DLD1 (cell line): Measurements from ENCODE around the gene ATG9B.
"Not testable (repeated sequence)": the region's sequence is repeated elsewhere in the genome, so short reads cannot be mapped to it uniquely, and the experiment has no call there.

ENCODE experiments used
- in situ Hi-C: cut with HindIII; loops from 2 replicates; pipeline ENCODE4 v1.10.0; 2017; ENCODE audit warnings: low sequenced_read_pairs

Gene ATG9B

DNA sequence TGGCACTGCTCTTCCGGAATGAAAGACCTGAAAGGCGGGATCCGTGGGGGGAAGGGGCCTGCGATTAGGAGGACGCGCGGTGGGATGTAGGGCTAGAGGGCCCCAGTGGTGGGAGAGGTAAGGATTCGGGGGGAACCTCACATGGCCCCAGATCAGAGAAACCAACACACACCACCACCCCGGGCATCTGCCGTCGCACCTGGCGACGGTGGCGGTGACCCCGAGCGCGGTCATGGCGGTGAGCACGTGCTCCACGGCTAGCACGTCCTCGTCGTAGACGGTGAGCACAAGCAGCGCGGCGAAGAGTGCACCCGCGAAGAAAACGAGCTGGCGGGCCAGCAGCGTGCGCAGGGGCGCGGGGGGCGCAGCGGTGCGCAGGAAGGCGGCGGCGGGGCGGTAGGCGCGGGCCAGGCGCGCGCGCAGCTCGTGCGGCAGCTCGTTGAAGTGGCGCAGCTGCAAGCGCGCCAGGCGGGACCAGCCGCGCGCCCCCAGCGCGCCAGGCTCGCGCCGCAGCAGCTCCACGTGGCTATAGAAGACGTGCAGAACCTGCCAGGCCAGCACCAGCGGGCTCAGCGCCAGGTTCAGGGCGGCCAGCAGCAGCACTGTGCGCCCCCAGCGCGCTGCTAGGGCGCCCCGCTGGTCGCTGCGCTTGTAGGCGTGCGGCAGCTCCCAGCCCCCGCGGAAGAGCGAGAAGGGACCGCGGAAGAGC lies 5.7 kb downstream of the ATG9B start:
- in situ Hi-C loops = no loop called here

DNA sequence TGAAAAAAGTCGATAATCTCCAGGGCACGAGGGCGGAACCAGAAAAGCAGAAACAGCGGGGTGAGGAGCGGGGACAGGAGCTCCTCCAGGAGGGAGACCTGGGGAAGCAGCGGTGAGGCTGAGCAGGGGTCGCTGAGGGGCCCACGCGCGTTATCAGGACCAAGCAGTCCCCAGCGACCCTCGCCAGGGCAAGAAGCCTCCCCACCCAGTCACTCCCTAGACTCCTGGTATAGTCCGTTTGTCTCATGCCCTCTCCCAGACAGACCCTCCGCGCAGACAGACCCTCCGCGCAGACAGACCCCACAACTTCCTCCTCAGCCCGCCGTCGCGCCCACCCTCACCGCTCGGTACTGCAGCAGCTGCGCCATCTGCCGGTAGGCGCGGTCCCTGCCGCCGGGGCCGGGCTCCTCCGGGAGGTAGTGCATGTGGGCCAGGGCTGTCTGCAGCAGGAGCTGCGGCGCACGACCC lies 6.3 kb downstream of the ATG9B start:
- in situ Hi-C loops = no loop called here

DNA sequence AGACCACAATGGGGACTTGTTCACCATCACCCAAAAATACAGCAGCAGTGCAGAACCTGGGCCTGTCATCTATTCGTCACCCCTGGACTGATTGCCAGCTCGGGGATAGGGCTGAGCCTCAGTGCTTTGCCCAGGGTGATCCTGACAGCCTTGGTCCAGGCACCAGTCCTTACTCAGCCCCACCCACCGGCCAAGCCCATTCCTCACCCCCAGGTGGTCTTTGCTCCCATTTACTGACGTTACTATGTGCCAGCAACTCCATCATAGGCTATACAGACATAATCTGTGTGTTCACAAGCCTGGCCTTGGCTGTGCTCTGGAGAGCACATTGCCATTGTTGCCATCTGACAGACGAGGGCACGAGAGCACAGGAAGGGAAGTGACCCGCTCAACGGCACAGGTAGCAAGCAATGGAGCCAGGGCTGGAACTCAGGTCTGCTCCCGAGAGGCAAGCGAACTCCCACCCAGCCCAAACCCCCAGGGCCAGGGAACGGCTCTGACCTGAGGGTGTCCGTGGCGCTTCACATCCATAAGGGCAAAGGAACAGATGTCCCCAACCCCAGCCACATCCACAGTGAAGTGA lies 6.8 kb downstream of the ATG9B start:
- in situ Hi-C loops = no loop called here

DNA sequence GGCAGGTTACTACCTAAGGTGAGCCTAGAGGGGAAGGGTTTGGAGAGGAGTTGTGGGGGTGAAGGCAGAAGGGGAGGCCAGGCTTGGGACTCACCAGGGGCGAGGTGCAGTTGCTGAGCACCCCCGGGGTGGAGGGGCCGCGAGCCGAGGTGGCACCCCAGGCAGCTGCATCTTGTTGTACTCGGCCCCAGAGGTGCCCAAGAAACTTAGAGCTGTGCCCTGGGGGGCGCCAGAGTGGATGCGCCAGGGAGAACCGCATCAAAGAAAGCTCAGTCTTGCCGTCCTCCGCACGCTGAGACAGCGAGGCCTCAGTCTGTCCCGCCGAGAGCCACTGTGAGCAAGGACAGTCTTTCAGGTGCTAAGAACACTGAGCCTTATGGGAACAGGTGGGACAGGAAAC lies 7.4 kb downstream of the ATG9B start:
- in situ Hi-C loops = no loop called here

DNA sequence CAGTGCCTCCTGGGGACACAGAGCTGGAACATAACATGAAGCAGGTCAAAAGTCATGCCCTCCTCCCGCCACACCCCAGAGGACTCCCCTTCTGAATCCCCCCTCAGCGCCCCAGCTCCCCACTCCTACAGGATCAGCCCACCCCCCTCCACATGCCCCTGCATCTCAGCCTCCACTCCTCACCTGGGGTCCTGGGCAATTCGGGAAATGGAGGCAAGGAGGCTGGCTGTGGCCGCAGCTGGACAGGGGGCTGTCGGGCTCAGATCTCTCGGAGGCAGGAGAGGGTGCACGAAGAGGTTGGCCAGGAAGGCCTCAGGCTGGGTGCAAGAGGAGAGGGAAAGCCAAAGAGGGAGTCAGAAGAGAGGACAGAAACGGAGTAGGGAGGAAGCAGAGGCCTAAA lies 7.8 kb downstream of the ATG9B start:
- in situ Hi-C loops = no loop called here

DNA sequence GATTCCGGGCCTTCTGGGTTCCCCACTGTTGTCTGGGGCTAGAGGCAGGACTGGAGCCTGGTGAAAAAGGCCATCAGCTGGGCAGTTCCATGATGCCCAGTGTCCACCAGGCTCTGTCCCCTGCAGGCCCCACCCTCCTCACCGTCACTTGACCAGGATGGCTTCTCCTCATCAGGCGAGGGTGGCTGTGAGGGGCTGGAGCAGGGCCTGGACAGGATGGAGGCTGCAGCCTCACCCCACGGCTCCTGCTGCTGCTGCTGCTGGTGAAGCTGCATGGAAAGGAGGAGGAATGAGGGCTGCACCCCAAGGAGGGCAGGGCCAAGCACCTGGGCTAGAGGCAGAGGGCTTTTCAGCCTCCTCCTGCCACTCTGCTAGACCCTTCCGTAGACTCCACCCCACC lies 8.3 kb downstream of the ATG9B start:
- in situ Hi-C loops = no loop called here

DNA sequence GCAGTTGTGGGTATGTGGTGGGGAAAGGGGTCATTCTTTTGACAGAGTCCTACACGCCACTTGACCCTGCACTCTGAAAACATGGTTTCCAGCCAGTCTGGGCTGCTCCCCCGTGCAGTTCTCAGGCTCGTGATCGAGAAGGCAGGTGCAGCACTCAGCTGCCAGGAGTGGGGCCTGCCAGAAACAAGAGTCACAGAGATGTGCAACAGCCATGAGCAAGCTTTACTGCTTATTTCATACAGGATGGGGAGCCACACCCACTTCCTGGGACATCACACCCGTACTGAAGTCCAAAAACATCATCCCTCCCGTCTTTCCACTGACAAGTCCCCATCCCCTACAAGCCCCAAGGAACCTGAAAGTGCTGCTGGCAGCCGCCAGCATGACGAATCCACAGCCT lies 9.3 kb downstream of the ATG9B start:
- in situ Hi-C loops = no loop called here

DNA sequence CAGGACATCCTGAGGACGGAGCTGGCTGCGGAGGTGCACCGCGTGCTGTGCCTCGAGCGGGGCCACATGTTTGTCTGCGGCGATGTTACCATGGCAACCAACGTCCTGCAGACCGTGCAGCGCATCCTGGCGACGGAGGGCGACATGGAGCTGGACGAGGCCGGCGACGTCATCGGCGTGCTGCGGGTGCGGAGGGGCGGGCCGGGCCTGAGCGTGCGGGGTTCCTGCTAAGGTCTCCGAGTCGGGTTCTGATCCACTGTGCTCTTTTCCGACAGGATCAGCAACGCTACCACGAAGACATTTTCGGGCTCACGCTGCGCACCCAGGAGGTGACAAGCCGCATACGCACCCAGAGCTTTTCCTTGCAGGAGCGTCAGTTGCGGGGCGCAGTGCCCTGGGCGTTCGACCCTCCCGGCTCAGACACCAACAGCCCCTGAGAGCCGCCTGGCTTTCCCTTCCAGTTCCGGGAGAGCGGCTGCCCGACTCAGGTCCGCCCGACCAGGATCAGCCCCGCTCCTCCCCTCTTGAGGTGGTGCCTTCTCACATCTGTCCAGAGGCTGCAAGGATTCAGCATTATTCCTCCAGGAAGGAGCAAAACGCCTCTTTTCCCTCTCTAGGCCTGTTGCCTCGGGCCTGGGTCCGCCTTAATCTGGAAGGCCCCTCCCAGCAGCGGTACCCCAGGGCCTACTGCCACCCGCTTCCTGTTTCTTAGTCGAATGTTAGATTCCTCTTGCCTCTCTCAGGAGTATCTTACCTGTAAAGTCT lies 10.4 kb downstream of the ATG9B start:
- in situ Hi-C loops = no loop called here

DNA sequence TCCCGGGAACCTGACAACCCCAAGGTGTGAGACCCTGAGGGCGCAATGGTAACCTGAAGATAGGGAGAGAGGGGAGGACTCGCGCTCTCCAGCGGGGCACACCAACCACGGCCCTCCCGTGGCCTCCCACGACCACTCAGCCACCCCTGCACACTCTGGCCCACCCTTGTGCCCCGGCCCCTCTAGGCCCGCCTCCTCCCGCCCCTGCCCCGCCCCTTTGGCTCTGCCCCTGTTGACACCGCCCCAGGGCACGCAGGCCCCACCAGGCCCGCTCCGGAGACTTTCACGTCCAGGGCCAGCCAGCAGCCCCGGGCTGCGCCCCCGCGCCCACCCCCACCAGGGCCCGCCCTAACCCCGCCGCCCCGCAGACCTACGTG lies 10.9 kb downstream of the ATG9B start:
- in situ Hi-C loops = no loop called here

DNA sequence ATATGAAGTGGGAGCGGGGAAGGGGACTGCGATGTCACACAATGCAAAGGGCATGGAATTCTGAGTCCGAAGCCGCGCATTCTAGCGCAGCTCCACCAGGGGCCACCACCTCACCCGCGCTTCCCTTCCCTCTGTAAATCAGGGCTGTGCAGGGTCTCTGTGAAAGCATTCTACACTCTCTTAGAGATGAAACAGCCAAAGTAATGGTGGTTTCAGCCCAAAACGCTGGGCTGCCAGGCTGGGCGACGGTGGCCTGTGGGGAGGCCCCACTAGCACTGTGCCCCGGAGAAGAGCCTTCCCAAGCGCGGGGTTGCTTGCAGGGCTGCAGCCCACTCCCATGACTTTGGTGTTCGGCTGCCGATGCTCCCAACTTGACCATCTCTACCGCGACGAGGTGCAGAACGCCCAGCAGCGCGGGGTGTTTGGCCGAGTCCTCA lies 11.4 kb downstream of the ATG9B start:
- in situ Hi-C loops = no loop called here

DNA sequence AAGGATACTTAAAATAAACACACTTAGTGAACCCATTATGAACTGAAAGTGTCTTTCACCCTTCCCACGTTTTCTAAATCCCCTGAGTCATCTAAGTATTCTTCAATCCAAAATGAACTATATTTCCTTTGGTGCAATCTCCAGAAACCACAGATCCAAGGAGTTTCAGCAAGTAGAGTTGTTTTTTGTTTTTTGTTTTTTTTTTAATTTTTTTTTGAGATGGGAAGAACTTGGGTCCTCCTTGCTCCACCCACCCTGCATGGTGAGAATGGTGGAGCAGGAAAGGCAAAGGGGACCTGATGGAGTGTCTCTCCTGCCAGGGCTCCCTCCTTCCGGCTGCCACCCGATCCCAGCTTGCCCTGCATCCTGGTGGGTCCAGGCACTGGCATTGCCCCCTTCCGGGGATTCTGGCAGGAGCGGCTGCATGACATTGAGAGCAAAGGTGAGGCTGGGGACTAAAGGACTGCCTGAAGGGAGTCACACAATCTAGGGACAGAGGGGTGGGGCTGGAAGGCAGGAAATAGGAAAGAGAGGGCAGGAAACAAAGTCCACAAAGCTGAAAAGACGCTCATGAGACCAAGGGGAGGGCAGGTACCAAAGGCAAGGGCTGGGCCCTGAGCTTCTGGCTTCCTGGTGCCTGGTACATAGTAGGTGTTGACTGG lies 12.1 kb downstream of the ATG9B start:
- in situ Hi-C loops = no loop called here

DNA sequence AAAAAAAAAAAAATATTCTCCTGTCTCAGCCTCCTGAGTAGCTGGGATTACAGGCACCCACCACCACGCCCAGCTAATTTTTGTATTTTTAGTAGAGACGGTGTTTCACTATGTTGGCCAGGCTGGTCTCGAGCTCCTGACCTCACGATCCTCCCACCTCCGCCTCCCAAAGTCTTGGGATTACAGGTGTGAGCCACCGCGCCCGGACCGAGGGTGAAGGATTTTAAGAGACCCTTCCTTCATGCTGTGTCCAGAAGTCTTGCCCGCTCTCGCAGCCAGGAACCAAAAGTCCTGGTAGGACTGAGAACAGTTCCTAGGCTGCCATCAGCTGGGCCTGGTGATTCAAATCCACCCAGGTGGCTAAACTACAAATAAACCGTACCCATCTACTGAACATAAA lies 12.7 kb downstream of the ATG9B start:
- in situ Hi-C loops = not testable (repeated sequence)

DNA sequence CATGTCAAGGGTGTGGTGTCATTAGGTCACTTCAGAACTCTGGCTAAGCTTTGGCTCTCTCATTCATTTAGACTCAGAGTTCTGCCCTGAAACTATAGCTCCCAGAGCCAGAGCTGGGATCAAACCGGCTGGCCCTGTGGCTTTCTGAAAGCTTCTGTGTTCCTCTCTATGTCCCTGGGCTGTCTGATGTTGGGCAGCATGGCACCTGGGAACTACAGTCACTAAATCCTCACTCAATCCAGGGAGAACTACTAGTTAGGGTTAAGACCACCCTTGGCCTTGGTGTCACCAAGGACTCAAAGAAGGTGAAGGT lies 13.2 kb downstream of the ATG9B start:
- in situ Hi-C loops = no loop called here

DNA sequence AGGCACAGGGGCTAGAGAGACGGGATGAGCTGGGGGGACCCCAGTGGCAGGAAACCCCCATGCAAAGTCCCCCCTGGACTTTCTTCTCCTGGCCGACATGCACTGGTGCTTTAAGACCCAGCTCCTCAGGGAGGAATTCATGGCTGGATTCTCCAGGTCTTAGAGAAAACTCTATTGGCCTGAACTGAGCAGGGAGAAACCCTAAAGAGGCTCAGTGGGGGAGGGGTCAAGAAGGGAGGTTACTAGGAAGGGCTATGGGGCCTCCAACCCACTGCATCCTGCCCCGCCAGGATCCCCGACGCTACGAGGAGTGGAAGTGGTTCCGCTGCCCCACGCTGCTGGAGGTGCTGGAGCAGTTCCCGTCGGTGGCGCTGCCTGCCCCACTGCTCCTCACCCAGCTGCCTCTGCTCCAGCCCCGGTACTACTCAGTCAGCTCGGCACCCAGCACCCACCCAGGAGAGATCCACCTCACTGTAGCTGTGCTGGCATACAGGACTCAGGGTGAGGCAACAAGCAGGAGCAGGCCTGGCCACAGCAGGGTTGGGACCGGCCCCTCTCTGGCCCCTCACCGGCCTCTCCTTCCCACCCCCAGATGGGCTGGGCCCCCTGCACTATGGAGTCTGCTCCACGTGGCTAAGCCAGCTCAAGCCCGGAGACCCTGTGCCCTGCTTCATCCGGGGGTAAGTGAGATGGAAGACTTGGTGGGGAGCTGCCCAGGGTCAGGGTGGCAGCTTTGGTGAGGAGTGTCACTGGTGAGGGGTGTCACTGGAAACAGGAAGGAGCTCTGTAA lies 13.8 kb downstream of the ATG9B start:
- in situ Hi-C loops = no loop called here

DNA sequence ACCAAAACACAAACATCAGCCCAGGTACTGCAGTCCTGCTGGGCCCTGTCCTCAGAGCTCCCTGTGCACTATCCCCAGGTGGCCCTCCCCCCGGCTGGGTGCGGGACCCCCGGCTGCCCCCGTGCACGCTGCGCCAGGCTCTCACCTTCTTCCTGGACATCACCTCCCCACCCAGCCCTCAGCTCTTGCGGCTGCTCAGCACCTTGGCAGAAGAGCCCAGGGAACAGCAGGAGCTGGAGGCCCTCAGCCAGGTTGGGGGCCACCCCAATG lies 14.3 kb downstream of the ATG9B start:
- in situ Hi-C loops = no loop called here

DNA sequence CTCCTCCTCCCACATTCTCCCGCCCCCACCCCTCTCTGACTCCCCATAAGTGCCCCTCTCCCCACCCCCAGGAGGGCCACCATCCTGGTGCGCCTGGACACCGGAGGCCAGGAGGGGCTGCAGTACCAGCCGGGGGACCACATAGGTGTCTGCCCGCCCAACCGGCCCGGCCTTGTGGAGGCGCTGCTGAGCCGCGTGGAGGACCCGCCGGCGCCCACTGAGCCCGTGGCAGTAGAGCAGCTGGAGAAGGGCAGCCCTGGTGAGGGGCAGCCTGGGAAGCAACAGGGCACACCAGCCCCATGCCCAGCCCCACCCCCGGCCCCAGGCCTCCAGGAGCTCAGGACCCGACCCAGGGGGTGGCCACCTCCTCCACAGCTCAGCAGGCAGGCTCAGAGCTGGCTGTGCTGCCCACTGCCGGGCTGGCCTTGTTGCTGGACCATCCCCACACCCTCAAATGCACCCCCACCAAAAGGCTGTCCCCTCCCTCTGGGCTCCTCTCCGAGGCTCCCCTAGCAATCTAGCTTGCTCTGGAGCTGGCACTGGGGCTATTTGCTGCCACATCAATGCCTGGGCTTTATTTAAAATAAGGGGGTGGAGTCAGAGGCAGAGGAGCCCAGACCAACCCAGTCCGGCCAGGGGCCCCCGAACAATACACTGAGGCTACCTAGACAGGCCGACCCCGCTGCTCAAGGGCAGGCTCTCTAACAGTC lies 14.8 kb downstream of the ATG9B start:
- in situ Hi-C loops = no loop called here

DNA sequence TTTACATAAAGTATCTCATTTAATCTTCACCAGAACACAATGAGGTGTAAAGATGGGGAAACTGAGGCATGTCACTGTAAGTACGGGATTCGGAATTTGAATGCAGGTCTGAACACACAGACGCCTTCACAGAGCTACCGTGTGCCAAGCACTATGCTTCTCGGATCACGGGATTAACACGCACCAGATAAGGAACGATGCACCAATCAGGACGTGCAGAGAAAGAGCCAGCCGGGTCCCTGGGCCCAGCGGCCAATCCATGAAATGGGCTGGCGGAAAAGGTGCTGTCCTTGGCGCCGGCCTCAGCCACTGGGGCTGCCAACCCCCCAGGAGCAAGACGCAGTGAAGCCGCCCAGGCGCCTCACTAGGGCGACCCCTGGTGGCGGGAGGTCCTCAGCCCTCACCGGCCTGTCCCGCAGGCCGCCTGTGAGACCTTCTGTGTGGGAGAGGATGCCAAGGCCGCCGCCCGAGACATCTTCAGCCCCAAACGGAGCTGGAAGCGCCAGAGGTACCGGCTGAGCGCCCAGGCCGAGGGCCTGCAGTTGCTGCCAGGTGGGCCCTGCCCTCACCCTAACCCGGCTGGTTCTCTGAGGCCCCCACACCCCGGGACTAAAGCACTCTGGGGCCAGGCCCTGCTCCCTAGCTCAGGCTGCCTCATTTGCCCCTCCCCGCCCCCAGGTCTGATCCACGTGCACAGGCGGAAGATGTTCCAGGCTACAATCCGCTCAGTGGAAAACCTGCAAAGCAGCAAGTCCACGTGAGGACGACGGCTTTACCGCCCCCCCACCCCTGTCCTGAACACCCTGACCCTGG lies 15.6 kb downstream of the ATG9B start:
- in situ Hi-C loops = no loop called here

DNA sequence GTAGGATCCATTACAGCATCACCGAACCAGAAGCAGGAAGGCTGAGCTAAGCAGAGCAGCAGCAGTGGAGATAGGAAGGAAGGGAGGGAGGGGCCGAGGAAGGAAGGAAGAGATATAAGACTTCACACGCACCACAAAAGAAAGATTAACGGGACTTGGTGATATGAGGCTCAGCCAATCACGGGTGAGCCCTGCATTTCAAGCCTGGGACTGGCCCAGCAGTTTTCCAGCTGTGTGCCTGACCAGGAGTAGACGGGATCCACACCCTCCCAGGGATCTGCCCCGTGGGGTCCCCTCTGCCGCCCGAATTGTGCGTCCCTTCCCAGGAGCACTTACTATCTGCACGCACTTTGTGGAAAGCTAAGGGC lies 16.2 kb downstream of the ATG9B start:
- in situ Hi-C loops = no loop called here

DNA sequence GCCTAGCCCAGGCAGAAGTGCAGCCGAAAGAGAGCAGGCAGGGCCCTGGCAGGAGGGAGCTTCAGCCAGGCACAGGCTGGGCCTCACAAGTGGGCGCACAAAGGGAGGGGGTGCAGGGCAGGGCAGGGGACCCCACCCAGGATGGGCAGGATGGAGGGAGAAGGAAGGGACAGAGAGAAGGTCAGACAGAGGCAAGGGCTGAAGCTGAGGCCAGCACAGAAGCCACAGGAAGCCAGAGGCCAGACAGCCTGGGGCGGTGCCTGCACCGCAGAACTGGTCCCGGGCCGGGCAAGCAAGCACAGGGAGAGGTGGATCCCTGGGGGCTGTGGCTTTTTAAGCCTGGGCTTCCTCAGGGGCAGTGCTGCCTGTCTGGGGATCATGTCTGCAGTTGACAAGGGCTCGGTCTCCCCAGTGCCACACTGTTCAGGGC lies 16.8 kb downstream of the ATG9B start:
- in situ Hi-C loops = no loop called here
